IMR-90 (cell line): ENCODE data around the gene PXK. TPM values are rescaled to one million over a fixed set of nuclear protein-coding genes. Genes with fewer than 3 reads are reported as not detected.

Experiments
- ATAC-seq: fragments of 200-7000 bp; cut with Tn5 transposase; 2 replicates; pipeline ENCODE4 v1.9.1; 2020; ENCODE audit warnings: low read depth, mild to moderate bottlenecking, moderate library complexity
- BruUV-seq: library from RNA; stranded (reverse); fragments of 400-500 nt; replicated peaks from 2 replicates; lab custom pipeline; 2021; lab: Mats Ljungman, UMichigan
- CTCF ChIA-PET: fragments of 300-600 bp; formaldehyde crosslinking; extraction: SDS; loops from one replicate; lab custom pipeline; 2021; ENCODE audit warnings: antibody characterized with exemption; lab: Yijun Ruan, JAX
- POLR2A ChIA-PET: fragments of 300-600 bp; sonication (Branson Sonifier 250); formaldehyde crosslinking; loops from one replicate; lab custom pipeline; 2022; ENCODE audit warnings: antibody characterized with exemption; ENCODE audit not compliant: unreplicated experiment; lab: Charles Lee
- DNase-seq: peaks from one replicate; pipeline ENCODE4 v3.0.0; 2013
- H2AFZ ChIP-seq: replicated peaks from 2 replicates; pipeline ENCODE3; 2013; ENCODE audit warnings: low read length, mild to moderate bottlenecking; ENCODE audit not compliant: poor library complexity
- H2AK5ac ChIP-seq: 2 replicates; pipeline ENCODE4 v1.6.1; 2013; ENCODE audit warnings: low read depth, low read length, inconsistent platforms
- H2AK9ac ChIP-seq: replicated peaks from 2 replicates; pipeline ENCODE3; 2013; ENCODE audit warnings: mild to moderate bottlenecking, low read depth, low read length, moderate library complexity; ENCODE audit not compliant: poor library complexity
- H2BK120ac ChIP-seq: 2 replicates; pipeline ENCODE4 v1.6.1; 2013; ENCODE audit warnings: low read depth, low read length, inconsistent platforms
- H2BK15ac ChIP-seq: 3 replicates; pipeline ENCODE4 v1.6.1; 2013; ENCODE audit warnings: low read depth, low read length, inconsistent platforms
- H2BK20ac ChIP-seq: 2 replicates; pipeline ENCODE4 v1.6.1; 2013; ENCODE audit warnings: low read depth, mild to moderate bottlenecking, inconsistent platforms, low read length, moderate library complexity
- H2BK5ac ChIP-seq: 2 replicates; pipeline ENCODE4 v1.6.1; 2013; ENCODE audit warnings: mild to moderate bottlenecking, low read depth, low read length, inconsistent platforms; ENCODE audit not compliant: poor library complexity, severe bottlenecking
- H3K14ac ChIP-seq: replicated peaks from 2 replicates; pipeline ENCODE4 v1.6.1; 2013; ENCODE audit warnings: low read depth, low read length, inconsistent platforms
- H3K18ac ChIP-seq: 2 replicates; pipeline ENCODE4 v1.6.1; 2013; ENCODE audit warnings: low read depth, low read length, control low read depth
- H3K23ac ChIP-seq: 2 replicates; pipeline ENCODE4 v1.6.1; 2013; ENCODE audit warnings: low read depth, low read length, inconsistent platforms
- H3K27ac ChIP-seq: 2 replicates; pipeline ENCODE4 v1.5.1; 2013; ENCODE audit warnings: mild to moderate bottlenecking, control low read depth, low read length; ENCODE audit not compliant: insufficient read depth
- H3K27me3 ChIP-seq: 2 replicates; pipeline ENCODE4 v1.6.1; 2013; ENCODE audit warnings: low read length; ENCODE audit not compliant: control insufficient read depth, insufficient read depth
- H3K36me3 ChIP-seq: 2 replicates; pipeline ENCODE4 v1.6.1; 2013; ENCODE audit warnings: low read length, mixed read lengths; ENCODE audit not compliant: control insufficient read depth, insufficient read depth
- H3K4ac ChIP-seq: 2 replicates; pipeline ENCODE4 v1.6.1; 2013; ENCODE audit warnings: low read depth, low read length, inconsistent platforms
- H3K4me1 ChIP-seq: 2 replicates; pipeline ENCODE4 v1.6.1; 2013; ENCODE audit warnings: low read length, mixed read lengths; ENCODE audit not compliant: control insufficient read depth, insufficient read depth
- H3K4me2 ChIP-seq: 2 replicates; pipeline ENCODE4 v1.6.1; 2013; ENCODE audit warnings: low read depth, mild to moderate bottlenecking, control low read depth, low read length, moderate library complexity
- H3K4me3 ChIP-seq: 2 replicates; pipeline ENCODE4 v1.5.1; 2013; ENCODE audit warnings: low read depth, mild to moderate bottlenecking, control low read depth, low read length, moderate library complexity; ENCODE audit not compliant: insufficient read depth
- H3K56ac ChIP-seq: 2 replicates; pipeline ENCODE4 v1.6.1; 2013; ENCODE audit warnings: low read length, inconsistent platforms; ENCODE audit not compliant: insufficient read depth; ENCODE audit errors: extremely low read depth
- H3K79me1 ChIP-seq, 2 experiments: 2 replicates each; pipeline ENCODE4 v1.6.1; 2013; ENCODE audit warnings: low read length in 2 of 2, inconsistent platforms in 1 of 2, low read depth in 1 of 2
- H3K9ac ChIP-seq: 2 replicates; pipeline ENCODE4 v1.6.1; 2013; ENCODE audit warnings: low read depth, low read length, control low read depth
- H3K9me1 ChIP-seq: 2 replicates; pipeline ENCODE4 v1.6.1; 2013; ENCODE audit warnings: low read length, inconsistent platforms; ENCODE audit not compliant: insufficient read depth
- H3K9me3 ChIP-seq: 2 replicates; pipeline ENCODE4 v1.6.1; 2013; ENCODE audit warnings: low read length; ENCODE audit not compliant: control insufficient read depth, insufficient read depth
- H4K20me1 ChIP-seq: 2 replicates; pipeline ENCODE4 v1.6.1; 2013; ENCODE audit warnings: low read length, inconsistent platforms; ENCODE audit not compliant: insufficient read depth
- H4K5ac ChIP-seq: 2 replicates; pipeline ENCODE4 v1.6.1; 2013; ENCODE audit warnings: mild to moderate bottlenecking, low read depth, low read length, control low read depth
- H4K8ac ChIP-seq, 2 experiments: 2 replicates each; pipeline ENCODE4 v1.6.1; 2013; ENCODE audit warnings: low read depth in 2 of 2, low read length in 2 of 2, control low read depth in 1 of 2, inconsistent platforms in 1 of 2
- H4K91ac ChIP-seq: 2 replicates; pipeline ENCODE4 v1.6.1; 2013; ENCODE audit warnings: low read depth, low read length, inconsistent platforms; ENCODE audit not compliant: insufficient read depth
- BHLHE40 ChIP-seq: fragments of 150-350 bp; IDR thresholded peaks from 2 replicates; pipeline ENCODE4 v1.6.1; 2016; ENCODE audit warnings: mild to moderate bottlenecking, low read depth, low read length
- CEBPB ChIP-seq: IDR thresholded peaks from 2 replicates; pipeline ENCODE4 v1.6.1; 2012; ENCODE audit warnings: low read depth, low read length, improper control_type of control experiment
- CHD1 ChIP-seq: IDR thresholded peaks from 2 replicates; pipeline ENCODE4 v1.6.1; 2012; ENCODE audit warnings: low read depth, low read length, improper control_type of control experiment
- CTCF ChIP-seq: conservative IDR thresholded peaks from 2 replicates; pipeline ENCODE4 v1.5.1; 2012; ENCODE audit warnings: mild to moderate bottlenecking, low read depth, low read length, improper control_type of control experiment
- FOS ChIP-seq: fragments of 150-350 bp; IDR thresholded peaks from 2 replicates; pipeline ENCODE4 v1.6.1; 2016; ENCODE audit warnings: low read depth, low read length
- MAFK ChIP-seq: IDR thresholded peaks from 2 replicates; pipeline ENCODE4 v1.6.1; 2012; ENCODE audit warnings: low read depth, low read length, improper control_type of control experiment
- MAZ ChIP-seq: IDR thresholded peaks from 2 replicates; pipeline ENCODE4 v1.6.1; 2012; ENCODE audit warnings: low read depth, mild to moderate bottlenecking, low read length, improper control_type of control experiment, moderate library complexity, borderline replicate concordance
- MXI1 ChIP-seq: IDR thresholded peaks from 2 replicates; pipeline ENCODE4 v1.6.1; 2012; ENCODE audit warnings: low read depth, mild to moderate bottlenecking, low read length, moderate library complexity, borderline replicate concordance
- NFE2L2 ChIP-seq: fragments of 150-350 bp; IDR thresholded peaks from 2 replicates; pipeline ENCODE4 v1.6.1; 2016; ENCODE audit warnings: low read depth, mild to moderate bottlenecking, low read length
- POLR2A ChIP-seq: IDR thresholded peaks from 2 replicates; pipeline ENCODE4 v1.6.1; 2012; ENCODE audit warnings: mild to moderate bottlenecking, low read depth, low read length
- RAD21 ChIP-seq: IDR thresholded peaks from 2 replicates; pipeline ENCODE4 v1.6.1; 2012; ENCODE audit warnings: low read length, improper control_type of control experiment
- RCOR1 ChIP-seq: IDR thresholded peaks from 2 replicates; pipeline ENCODE4 v1.6.1; 2012; ENCODE audit warnings: mild to moderate bottlenecking, low read length, improper control_type of control experiment; ENCODE audit not compliant: insufficient replicate concordance
- RFX5 ChIP-seq: IDR thresholded peaks from 2 replicates; pipeline ENCODE4 v1.8.0; 2012; ENCODE audit warnings: low read depth, mild to moderate bottlenecking, low read length, moderate library complexity
- SMC3 ChIP-seq: fragments of 150-350 bp; IDR thresholded peaks from 2 replicates; pipeline ENCODE4 v1.6.1; 2016; ENCODE audit warnings: low read depth, mild to moderate bottlenecking, antibody characterized with exemption, low read length, moderate library complexity
- WGBS, 2 experiments: methylation state at CpG; one replicate each; pipeline versions ENCODE4 v1.1.5 to v1.1.7; 2013; ENCODE audit warnings: missing lambda C conversion rate in 2 of 2; ENCODE audit not compliant: insufficient read length in 1 of 2; ENCODE audit errors: extremely low coverage in 2 of 2; 5-methylcytosine and 5-hydroxymethylcytosine counted together
- dilution Hi-C: fragments of 300-500 bp; cut with HindIII; formaldehyde crosslinking; loops from one replicate; pipeline ENCODE4 v1.14.3; 2018; ENCODE audit warnings: low sequenced_read_pairs; ENCODE audit not compliant: unreplicated experiment
- in situ Hi-C: fragments of 300-500 bp; cut with MboI; formaldehyde crosslinking; loops from 3 replicates; pipeline ENCODE4 v1.14.3; 2019; ENCODE audit warnings: low sequenced_read_pairs, inconsistent platforms, mixed read lengths
- intact Hi-C: fragments of 100-400 bp; cut with micrococcal nuclease; formaldehyde crosslinking; loops from 2 replicates; pipeline ENCODE4 v1.10.0; 2022
- polyA plus RNA-seq, 3 experiments: library from polyadenylated mRNA; depleted of rRNA; stranded (reverse); fragments of >200 nt; gene quantifications; 2 replicates each; pipeline ENCODE4 v1.2.3, GENCODE V29; 2012; ENCODE audit warnings: low replicate concordance in 1 of 3
- total RNA-seq: library from RNA; depleted of rRNA; stranded (reverse); fragments of >200 nt; gene quantifications from 2 replicates; pipeline ENCODE4 v1.2.3, GENCODE V29; 2012
- TF ChIP-seq, protein P1 (sequence below): fragments of 150-350 bp; IDR thresholded peaks from 2 replicates; pipeline ENCODE4 v1.6.1; 2016; ENCODE audit warnings: low read depth, mild to moderate bottlenecking, low read length, moderate library complexity, borderline replicate concordance
- TF ChIP-seq, protein P2 (sequence below): fragments of 150-350 bp; IDR thresholded peaks from 2 replicates; pipeline ENCODE4 v1.6.1; 2017; ENCODE audit warnings: mild to moderate bottlenecking, antibody characterized with exemption, low read length, low read depth

The PXK gene
- total and polyA plus RNA-seq, 2 of the 4 experiments (the other 2 are of a cell fraction) = 14.3 to 17.7 TPM

GRCh38 chr3:58308728-58309127 lies 24.0 kb upstream of the PXK start:
- peaks cover 4% of the 10 kb centered on the region for H3K9me1 ChIP-seq
- no peak overlapping the region for H2AK5ac ChIP-seq
- no peak overlapping the region; the same call in 1 of the 2 replicates for H3K23ac ChIP-seq
- DNase-seq (peak; percentile 12), ATAC-seq (no peak)
- H4K8ac ChIP-seq = no peak overlapping the region
- H3K9ac ChIP-seq = no peak overlapping the region
- no peak overlapping the region for H4K5ac ChIP-seq
- no peak overlapping the region for H3K18ac ChIP-seq
- TF ChIP-seq RFX5 = no peak
- TF ChIP-seq, protein P1, sequence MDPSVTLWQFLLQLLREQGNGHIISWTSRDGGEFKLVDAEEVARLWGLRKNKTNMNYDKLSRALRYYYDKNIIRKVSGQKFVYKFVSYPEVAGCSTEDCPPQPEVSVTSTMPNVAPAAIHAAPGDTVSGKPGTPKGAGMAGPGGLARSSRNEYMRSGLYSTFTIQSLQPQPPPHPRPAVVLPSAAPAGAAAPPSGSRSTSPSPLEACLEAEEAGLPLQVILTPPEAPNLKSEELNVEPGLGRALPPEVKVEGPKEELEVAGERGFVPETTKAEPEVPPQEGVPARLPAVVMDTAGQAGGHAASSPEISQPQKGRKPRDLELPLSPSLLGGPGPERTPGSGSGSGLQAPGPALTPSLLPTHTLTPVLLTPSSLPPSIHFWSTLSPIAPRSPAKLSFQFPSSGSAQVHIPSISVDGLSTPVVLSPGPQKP = no peak
- TF ChIP-seq MXI1 = no peak
- no peak for TF ChIP-seq MAFK
- TF ChIP-seq POLR2A = no peak
- no peak for TF ChIP-seq BHLHE40
- TF ChIP-seq NFE2L2 = no peak
- TF ChIP-seq CTCF = no peak
- TF ChIP-seq FOS = no peak
- no peak for TF ChIP-seq CHD1
- TF ChIP-seq RAD21 = no peak
- TF ChIP-seq CEBPB = no peak
- TF ChIP-seq, protein P2, sequence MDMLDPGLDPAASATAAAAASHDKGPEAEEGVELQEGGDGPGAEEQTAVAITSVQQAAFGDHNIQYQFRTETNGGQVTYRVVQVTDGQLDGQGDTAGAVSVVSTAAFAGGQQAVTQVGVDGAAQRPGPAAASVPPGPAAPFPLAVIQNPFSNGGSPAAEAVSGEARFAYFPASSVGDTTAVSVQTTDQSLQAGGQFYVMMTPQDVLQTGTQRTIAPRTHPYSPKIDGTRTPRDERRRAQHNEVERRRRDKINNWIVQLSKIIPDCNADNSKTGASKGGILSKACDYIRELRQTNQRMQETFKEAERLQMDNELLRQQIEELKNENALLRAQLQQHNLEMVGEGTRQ = no peak
- TF ChIP-seq RCOR1 = no peak
- TF ChIP-seq SMC3 = no peak
- TF ChIP-seq MAZ = no peak
- H3K27ac ChIP-seq = no peak overlapping the region
- no peak overlapping the region for H4K91ac ChIP-seq
- no peak overlapping the region for H3K4ac ChIP-seq
- no peak overlapping the region for H2BK15ac ChIP-seq
- no peak overlapping the region for H2BK120ac ChIP-seq
- H3K4me1 ChIP-seq = peaks cover 6% of the 10 kb centered on the region
- no peaks in the 10 kb centered on the region for H3K27me3 ChIP-seq
- no peak overlapping the region for H2AK9ac ChIP-seq
- ChIA-PET CTCF (interaction anchor here (0.5 to 1.0 kb wide), 2 partner anchors 12 to 267 kb away, joined by 3 read pairs; no protein-coding TSS in a partner anchor), POLR2A (no interaction called here)
- intact Hi-C loops (loop anchor here (10.0 kb wide), 1 partner anchor 316 kb away; no protein-coding TSS in a partner anchor), dilution Hi-C loops (no loop called here), in situ Hi-C loops (loop anchor here (10.0 kb wide), 1 partner anchor 304 kb away; the partner anchor contains the start of gene FLNB)
- H3K36me3 ChIP-seq = peaks cover 20% of the 10 kb centered on the region
- no peaks in the 10 kb centered on the region for H3K9me3 ChIP-seq
- no peak overlapping the region for H2BK20ac ChIP-seq
- WGBS, 2 experiments = no CpG with 5 or more reads among the region's 1 CpG
- H2BK5ac ChIP-seq = no peak overlapping the region
- H3K79me1 ChIP-seq = peaks cover 25 to 49% of the 10 kb centered on the region in 2 experiments
- BruUV-seq = no TSS peak
- no peak overlapping the region for H2AFZ ChIP-seq
- no peak overlapping the region for H3K4me2 ChIP-seq
- no peak overlapping the region for H3K4me3 ChIP-seq
- no peak overlapping the region for H3K14ac ChIP-seq
- no peak overlapping the region for H3K56ac ChIP-seq
- H4K20me1 ChIP-seq = peaks cover 36% of the 10 kb centered on the region
